ENCODE measurements around the gene SLC9A3.

SLC9A3 gene

GRCh38 chr5:570446-570845 is 46.2 kb upstream of the SLC9A3 start:
- TF ChIP-seq CTCF (IDR thresholded peaks at IDR 0.05; ENCODE audit: low read depth, low read length, missing control alignments), result no peak
- no peak overlapping the region for H3K4me3 ChIP-seq (ENCODE audit: low read depth, low read length)
- DNase-seq (ENCODE audit: low read depth), result no peak
- in situ Hi-C loops (cut with HindIII; ENCODE audit: low sequenced_read_pairs), result no loop called here

GRCh38 chr5:569868-570361 is 45.7 kb upstream of the SLC9A3 start:
- no peak for TF ChIP-seq CTCF (IDR thresholded peaks at IDR 0.05; ENCODE audit: low read depth, low read length, missing control alignments)
- DNase-seq (ENCODE audit: low read depth), result no peak
- no peak overlapping the region for H3K4me3 ChIP-seq (ENCODE audit: low read depth, low read length)
- in situ Hi-C loops (cut with HindIII; ENCODE audit: low sequenced_read_pairs), result no loop called here

- in situ Hi-C loops (cut with HindIII; ENCODE audit: low sequenced_read_pairs), result no loop called here
- no peak for DNase-seq (ENCODE audit: low read depth)
- no peak overlapping the region for H3K4me3 ChIP-seq (ENCODE audit: low read depth, low read length)
Measured at GRCh38 chr5:569358-569867, 45.2 kb upstream of the SLC9A3 start.

GRCh38 chr5:568809-569208 is 44.6 kb upstream of the SLC9A3 start:
- no peak overlapping the region for H3K4me3 ChIP-seq (ENCODE audit: low read depth, low read length)
- TF ChIP-seq CTCF (IDR thresholded peaks at IDR 0.05; ENCODE audit: low read depth, low read length, missing control alignments), result no peak
- no peak for DNase-seq (ENCODE audit: low read depth)
- in situ Hi-C loops (cut with HindIII; ENCODE audit: low sequenced_read_pairs), result no loop called here

More at GRCh38 chr5:569358-569867, 45.2 kb upstream of the SLC9A3 start:
- no peak for TF ChIP-seq CTCF (IDR thresholded peaks at IDR 0.05; ENCODE audit: low read depth, low read length, missing control alignments)

- H3K4me3 ChIP-seq (ENCODE audit: low read depth, low read length), result no peak overlapping the region
- DNase-seq (ENCODE audit: low read depth), result no peak
- no peak for TF ChIP-seq CTCF (IDR thresholded peaks at IDR 0.05; ENCODE audit: low read depth, low read length, missing control alignments)
- in situ Hi-C loops (cut with HindIII; ENCODE audit: low sequenced_read_pairs), result no loop called here
Measured at GRCh38 chr5:568061-568781, 44.0 kb upstream of the SLC9A3 start.

GRCh38 chr5:567664-568060 is 43.4 kb upstream of the SLC9A3 start:
- TF ChIP-seq CTCF (IDR thresholded peaks at IDR 0.05; ENCODE audit: low read depth, low read length, missing control alignments), result no peak
- no peak for DNase-seq (ENCODE audit: low read depth)
- in situ Hi-C loops (cut with HindIII; ENCODE audit: low sequenced_read_pairs), result no loop called here

More at GRCh38 chr5:567664-568060, 43.4 kb upstream of the SLC9A3 start:
- H3K4me3 ChIP-seq (ENCODE audit: low read depth, low read length), result no peak overlapping the region

All from astrocyte of the cerebellum (primary cell).